ENCODE measurements around the gene STX7.

STX7 gene

GRCh38 chr6:132506461-132506860 is 6.5 kb downstream of the STX7 start:
- DNase-seq = no peak

DNA sequence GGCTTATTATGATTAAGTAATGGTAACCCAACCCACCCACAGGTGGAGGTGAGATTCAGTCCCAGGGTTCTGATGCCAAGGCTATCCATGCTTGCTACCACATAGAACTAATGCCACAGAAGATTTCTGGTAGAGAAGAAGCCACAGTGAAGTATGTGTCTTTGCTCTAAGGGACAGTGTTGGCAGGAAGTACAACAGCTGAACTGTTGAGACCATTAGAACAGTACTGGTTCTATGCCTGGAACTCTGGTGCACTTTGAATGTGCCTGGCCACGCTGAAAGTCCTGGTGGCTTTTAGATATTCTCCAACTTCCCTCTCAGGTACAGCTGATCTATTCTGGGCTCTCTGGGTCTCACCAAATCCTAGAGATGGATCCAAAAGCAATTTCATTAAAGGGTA is 7.8 kb downstream of the STX7 start:
- no peak for DNase-seq

- no peak for DNase-seq
These were observed 8.2 kb downstream of the STX7 start for GRCh38 chr6:132504757-132505156.

DNA sequence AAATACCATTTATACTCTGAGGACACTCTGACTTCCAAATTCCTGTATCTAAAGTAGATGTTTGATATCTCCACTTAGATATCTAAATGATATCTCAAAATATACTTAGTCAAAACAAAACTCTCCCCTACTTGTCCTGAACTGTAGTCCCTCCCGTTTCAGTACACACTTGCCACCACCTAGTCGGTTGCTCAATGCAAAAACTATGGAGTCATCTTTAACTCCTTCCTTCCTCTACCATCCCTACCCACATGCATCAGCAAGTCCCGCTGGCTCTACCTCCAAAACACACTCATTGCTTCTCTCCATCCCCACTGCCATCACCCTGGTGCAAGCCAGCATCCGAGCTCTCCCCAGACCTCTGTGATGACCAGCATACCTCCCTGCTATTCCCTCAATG is 13.2 kb downstream of the STX7 start:
- no peak for DNase-seq

DNA sequence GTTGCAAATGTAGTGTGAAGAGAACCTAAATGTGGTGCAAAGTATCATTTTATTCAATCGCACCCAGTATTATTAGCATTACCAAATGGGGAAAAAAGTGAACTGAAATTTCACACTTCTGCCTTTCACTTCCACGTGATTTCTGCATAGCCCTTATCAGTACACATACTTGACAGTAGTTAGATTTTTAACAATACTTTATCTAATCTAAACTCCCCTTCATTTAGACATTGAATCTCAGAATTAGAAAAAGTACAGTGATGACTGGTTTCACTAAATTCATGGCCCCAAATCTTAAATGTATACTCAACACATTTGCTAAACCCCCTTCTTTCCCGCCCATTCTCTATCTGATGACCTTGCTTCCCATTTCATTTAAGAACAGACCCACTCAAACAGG is 14.3 kb downstream of the STX7 start:
- DNase-seq = no peak

- no peak for DNase-seq
These were observed 16.3 kb downstream of the STX7 start for GRCh38 chr6:132496519-132497180.

- DNase-seq = no peak
These were observed 17.3 kb downstream of the STX7 start for GRCh38 chr6:132495604-132496079.

- DNase-seq = no peak
These were observed 18.0 kb downstream of the STX7 start for GRCh38 chr6:132494954-132495353.

- DNase-seq = no peak
These were observed 21.0 kb downstream of the STX7 start for GRCh38 chr6:132491881-132492280.

DNA sequence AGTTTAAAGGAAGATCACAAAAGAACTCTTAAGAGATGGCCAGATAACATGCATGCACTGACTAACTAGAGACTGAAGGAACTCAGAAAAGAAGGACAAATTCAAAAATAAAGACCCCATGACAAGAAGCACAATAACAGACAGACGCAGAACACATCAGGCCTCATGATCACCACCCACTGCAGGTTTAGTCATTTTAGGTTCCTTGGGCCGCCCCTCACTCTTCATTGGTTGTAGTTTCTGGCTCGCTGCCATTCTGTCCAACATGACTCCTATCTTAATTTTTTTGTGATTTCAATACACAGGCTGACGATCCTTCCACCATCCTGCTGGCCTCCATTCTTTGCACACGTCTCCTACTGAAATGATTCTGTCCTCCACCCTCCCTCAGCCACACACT is 21.6 kb downstream of the STX7 start:
- no peak for DNase-seq

DNA sequence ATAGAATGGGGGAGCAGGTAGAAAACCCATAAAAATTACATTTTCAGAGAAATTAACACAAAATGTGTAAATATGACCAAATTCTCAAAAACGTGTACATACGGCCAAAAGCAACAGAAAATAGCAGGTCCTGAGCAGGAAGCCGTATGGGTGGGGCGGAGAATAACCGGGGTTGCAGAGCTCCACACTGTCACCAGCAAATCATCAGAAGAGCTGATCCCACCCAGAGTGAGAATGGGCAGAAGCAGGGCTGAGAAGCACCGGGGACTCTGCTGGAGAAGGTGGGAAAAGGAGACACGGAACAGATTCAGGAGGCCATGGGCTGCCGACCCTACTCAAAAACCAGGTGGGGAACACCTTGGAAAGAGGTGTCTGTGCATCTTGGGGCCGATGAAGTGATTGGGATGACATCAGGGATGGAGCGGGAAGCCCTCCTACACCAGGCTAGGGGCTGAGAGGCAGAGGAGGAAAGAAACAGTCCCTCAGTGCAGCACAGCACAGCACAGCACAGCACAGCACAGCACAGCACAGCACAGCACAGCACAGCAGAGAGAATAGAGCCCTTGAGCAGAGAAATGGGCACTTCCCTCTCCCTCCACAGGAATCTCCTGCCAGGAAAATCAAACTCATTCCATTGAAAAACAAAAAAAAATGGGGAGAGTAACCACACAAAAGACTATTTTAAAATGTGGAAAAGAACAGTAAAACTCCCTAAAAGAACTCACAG is 22.3 kb downstream of the STX7 start:
- DNase-seq = peak in 1 of 2 donors; percentile 4

DNA sequence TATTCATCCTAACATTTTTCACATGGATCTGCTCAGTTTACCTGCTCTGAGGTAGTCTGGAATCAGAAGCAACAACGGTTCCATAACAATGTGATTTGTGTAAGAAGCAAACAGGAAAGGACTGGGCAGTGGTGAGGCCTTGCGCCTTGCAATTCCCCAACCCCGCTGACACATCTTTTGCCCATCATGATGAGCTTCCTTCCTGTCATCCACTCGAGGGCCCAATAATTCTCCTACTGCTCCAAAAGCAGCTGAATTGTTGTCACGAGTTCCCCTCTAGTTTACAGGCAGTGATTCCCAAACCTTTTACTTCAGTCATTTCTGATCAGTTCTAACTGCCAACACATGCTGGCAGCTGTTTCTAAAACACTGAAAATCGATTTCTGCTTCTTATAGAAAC is 22.9 kb downstream of the STX7 start:
- peak in 1 of 2 donors; percentile 11 for DNase-seq

DNA sequence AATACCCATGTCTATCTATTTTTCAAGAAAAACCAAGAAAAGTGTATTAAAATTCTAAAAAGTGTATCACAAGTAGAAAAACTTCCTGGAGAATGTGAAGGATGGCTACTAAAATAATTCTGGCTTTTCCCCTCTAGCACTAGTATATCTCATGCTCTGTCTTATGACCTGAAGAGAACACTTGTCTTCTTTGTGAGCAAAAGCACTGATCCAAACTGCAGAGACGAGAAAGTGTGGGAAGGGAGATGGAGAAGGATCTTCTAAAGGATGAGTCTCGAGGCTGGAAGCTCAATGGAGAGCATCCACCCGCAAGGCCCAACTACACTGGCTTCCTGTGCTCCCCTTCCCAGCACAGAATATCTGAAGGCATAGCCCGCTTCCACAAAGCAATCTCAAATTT is 23.5 kb downstream of the STX7 start:
- DNase-seq = no peak

DNA sequence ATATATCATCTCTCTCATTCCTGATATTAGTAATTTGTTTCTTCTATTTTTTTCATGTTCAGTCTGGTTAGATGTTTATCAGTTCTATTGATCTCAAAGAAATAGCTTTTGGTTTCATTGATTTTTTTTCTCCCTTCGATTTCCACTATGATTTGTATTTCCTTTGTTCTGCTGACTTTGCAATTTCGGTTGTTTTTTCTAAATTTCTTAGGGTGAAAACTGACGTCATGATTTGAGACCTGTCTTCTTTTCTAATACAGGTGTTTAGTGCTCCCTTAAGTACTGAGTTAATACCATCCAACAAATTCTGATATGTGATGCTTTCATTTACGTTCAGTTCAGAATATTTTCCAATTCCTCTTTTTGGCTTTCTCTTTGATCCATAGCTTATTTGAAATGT is 25.2 kb downstream of the STX7 start:
- DNase-seq = no peak

DNA sequence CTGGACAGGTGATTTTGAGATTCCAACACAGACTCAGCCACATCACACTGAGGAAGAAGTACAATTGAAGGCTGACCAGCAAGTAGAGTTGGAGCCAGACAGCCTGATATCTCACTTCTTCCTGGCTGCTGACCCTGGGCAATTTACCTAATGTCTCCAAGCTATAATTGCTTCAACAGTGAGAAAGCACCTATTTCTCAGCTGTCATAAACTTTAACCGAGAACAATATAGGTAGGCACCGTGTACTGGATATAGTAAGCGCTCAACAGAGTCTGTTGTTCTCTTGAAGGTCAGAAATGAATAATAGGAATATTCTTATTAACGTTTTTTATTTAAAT is 28.3 kb downstream of the STX7 start:
- no peak for DNase-seq

DNA sequence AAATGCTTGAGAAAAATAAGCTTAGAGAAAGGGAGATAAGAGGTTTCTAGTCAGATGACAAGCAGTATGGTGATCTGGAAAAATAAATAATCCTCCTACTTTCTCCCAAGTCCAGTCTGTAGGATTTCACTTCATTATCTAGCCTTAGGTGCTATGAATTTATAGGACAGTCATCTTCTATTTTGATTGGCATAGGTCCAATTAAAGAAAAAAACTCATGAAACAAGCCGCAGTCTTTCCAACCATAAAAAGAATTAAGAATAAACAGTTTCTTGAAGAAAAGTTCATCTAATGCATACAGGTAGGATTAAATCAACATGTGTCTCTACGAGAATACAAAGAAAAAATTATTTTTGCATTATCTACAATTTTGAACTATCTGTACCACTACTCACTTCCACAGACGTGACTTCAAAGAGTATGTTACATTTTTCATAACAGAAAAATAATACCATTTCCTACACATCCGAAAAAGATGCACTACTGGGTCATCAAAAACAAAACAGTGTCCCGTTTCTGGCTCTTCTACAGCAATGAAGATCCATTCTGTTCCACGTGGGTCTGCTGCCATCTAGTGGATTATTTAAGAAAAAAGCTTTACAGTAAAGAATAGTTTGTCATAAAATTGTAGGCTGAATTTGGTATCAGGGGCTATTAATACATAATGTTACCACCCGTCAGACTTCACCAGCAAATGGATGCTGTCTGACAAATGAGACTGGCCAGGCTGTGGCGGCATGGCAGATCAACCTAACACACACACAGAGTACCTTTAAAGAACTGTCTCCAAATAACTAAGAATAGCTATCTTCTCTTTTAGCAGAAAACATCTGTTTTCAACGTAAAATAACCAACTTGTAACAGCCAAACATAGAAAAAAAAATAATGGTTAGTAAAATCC is 28.9 kb downstream of the STX7 start:
- peak; percentile 17 to 71 for DNase-seq

- no peak for DNase-seq
These were observed 30.3 kb downstream of the STX7 start for GRCh38 chr6:132482581-132482980.

DNA sequence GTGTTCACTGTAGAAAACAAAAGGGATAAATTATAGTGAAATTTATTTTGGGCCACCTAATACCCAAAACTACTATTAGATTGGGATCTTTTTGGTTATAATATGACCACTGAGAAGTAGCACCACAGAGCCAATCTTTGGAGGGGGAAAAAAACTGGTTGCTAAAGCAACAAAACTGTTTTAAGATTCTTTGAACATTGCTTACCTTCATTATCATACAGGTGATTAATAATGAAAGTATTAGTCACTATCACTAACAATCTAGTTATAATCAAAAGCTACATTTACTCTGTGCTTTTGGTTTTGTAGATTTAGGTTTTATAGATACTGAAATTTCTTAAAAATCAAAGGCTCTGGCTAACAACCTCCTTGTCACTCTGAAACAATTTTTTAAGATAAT is 31.7 kb downstream of the STX7 start:
- no peak for DNase-seq

- no peak for DNase-seq
These were observed 33.8 kb downstream of the STX7 start for GRCh38 chr6:132479131-132479530.

- DNase-seq = no peak
These were observed 34.2 kb downstream of the STX7 start for GRCh38 chr6:132478674-132479073.

- DNase-seq = no peak
These were observed 34.6 kb downstream of the STX7 start for GRCh38 chr6:132478266-132478665.

DNA sequence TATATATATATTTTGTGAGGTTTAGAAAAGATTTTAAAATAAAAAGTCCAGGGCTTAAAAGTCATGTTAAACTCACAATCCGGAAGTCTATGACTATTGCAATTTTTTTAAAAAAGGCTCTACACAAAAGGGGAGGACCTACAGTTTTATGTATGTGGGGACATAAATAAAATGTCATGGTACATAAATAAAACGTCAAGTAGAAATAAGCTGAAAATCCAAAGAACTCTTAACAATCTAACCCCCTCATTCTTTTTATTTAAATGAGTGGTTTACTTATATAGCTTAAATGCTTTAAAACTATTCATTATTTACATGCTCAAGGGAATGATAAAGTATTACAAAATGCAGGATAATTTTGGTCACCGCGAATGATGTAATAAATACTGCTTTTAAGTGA is 36.2 kb downstream of the STX7 start:
- no peak for DNase-seq

DNA sequence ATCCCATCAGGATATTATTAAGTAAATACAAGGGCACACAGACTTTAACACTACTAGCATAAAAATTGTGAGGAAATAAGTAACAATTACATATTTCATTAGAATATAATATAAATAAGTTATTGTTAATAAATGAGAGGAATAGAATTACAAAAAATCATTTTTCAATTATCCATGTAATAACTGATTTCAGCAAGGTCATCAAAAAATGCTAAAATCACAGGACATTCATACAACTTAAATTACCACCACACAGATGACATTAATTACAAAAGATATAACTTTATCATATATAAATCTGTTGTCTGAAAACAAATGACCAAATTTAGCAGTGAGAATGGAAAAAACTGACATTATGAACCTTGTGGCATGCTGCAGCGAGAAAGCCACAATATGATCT is 37.0 kb downstream of the STX7 start:
- DNase-seq = no peak

DNA sequence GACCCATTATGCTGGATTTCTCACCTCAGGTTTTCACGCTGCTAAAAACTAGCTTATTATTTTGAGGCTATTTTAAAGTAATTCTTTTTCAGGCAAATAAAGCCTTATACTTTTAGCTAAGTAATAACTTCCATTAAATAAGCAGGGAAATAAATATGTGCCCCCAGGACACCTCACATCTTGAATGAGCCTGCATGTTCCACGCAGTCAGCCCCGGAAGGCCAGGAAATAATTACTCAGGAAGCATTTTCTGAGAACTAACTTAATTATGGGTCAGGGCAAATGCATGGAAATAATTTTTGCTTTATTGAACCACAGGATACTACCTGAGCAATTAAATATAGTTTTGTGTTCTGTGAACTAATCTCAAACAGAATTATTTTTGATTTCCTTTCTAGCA is 41.1 kb downstream of the STX7 start:
- DNase-seq = no peak
